HG02798 (cell line): ENCODE data around the gene ARMC9.
"Not testable (repeated sequence)": the region's sequence is repeated elsewhere in the genome, so short reads cannot be mapped to it uniquely, and the experiment has no call there.

Source experiments
- ATAC-seq: cut with Tn5 transposase; IDR thresholded peaks from one replicate; pipeline ENCODE4 v1.9.1; 2021; ENCODE audit warnings: mild to moderate bottlenecking; ENCODE audit not compliant: unreplicated experiment, poor library complexity

Gene ARMC9

DNA sequence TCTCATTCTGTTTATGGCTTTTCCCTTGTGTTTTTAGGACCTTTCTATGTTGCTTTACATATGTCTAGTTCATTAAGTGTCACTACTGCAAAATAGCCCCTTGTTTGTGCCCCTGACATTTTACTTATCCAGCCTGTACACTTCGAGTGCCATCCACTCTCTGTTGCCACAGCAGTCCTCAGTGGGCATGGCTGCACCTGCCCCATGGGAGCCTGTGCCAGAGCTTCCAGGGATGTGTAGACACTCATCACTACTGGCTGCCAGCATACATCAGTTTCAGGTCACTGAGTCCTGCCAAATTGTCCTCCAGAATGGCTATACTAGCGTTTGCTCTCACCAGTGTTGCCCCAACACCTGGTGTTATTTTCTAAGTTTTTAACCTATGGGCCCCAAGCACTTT, 80.4 kb downstream of the ARMC9 start:
- no peak for ATAC-seq

DNA sequence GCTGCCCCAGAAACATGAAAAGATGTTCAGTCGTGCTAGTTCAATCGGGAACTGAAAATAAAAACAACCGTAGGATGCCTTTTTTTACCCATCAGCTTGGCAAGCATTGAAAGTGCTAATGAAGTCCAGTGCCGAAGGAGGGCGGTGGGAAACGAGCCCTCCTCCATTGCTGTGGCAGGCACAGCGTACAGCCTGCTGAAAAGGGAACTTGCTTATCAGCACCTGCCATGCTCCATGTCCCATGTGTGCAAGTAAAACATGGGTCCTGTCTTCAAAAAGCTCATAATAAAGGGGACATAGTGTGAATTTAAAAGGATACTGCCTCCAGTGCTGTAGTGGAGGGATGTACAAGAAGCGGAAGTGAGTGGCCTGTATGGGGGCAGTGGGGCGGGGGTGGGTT, 82.4 kb downstream of the ARMC9 start:
- ATAC-seq, result no peak

DNA sequence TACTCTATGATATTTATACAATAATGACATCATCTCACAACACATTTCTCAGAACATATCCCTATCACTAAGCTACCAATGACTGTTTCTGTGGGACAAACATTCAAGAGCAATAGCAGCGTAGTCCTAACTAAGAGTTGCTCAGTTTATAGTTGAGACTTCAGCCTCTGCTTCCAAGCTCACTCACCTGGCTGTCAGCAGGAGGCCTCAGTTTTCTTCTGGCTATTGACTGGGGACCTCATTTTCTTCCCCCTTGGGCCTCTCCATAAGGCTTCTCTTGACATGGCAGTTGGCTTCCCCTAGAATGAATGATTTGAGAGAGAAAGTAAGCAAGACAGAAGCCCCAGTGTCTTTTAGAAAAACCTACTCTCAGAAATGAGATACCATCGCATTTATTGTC, 85.9 kb downstream of the ARMC9 start:
- no peak for ATAC-seq

GRCh38 chr2:231286964-231287363, 88.5 kb downstream of the ARMC9 start:
- ATAC-seq, result no peak

- no peak for ATAC-seq
Observed at GRCh38 chr2:231287696-231288095, 89.3 kb downstream of the ARMC9 start.

DNA sequence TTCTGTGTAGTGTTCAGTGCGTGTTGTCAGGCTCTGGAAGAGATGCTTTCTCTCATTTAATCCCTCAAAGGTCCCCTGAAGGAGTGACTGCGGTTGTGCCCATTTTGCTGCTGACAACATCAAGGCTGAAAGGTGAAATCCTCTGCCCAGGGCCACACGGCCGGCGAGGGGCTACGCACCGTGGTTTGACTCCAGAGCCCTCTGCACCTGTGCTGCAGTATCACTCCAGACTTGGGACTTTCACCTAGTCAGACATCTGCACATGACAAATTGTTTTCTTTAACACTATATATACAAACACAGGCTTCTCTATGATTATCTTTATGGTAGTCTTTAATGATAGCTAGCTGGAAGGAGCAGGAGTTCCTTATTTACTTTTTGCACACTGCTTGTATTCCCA, 90.2 kb downstream of the ARMC9 start:
- ATAC-seq, result no peak

DNA sequence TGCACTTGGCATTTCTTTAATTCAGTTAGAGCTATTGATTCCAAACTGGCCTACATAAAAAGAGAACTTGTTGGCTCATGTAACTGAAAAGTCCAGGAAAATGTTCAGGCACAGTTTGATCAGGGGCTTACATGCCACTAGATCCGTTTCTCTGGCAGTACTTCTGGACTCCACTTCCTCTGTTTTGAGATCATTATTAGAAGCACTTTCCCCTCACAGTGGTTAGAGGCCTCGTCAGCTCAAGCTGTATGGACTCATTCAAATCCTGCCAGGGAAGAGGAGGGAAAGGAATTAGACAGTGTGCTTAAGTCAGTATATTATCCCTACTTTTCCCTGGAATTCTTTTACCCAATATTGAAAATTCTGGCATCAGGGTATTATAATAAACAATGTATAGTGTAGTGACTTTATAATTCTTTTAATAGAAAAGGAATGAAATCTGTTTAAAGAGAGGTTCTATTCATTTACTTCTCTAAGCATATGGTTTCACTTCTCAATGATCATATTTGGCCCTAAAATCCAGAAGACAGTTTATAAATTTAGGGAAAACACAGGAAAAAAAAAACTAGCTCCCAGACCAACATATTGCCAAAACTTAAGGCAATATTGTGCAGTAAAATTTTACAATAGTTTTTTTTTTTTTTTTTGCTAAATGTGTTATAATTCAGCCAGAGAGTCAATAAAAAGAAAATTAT, 92.0 kb downstream of the ARMC9 start:
- no peak for ATAC-seq

DNA sequence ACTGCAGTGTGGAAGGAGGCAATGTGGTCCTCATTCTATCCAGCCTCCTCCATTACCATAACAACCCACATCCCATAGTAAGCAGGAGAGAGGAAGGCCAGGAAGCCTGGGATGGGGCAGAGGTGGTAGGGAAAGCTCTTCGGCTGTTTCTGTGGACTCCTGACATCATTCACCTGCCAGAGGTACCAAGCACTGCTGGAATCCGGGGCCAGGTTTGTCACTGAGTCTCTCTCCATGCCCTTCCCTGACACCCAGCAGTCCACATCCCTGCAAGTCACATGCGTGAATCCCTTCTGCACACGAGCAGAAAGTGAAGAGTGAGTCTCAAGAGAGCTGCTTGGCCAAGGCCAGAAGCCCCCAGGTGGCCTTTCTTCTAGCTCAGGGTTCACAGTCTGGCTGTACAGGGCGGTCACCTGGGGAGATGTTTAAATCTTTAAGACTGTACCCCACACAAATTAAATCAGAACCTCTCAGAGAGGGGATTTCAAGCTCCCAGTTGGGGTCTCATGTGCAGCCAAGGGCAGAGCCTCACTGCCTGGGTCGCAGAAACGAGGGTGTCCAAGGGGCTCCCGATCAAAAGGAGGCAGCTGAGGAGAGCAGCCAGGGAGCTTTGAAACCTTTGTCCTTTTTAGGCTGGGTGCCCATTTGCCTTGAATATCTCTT, 94.2 kb downstream of the ARMC9 start:
- no peak for ATAC-seq

GRCh38 chr2:231293163-231293562, 94.7 kb downstream of the ARMC9 start:
- no peak for ATAC-seq

DNA sequence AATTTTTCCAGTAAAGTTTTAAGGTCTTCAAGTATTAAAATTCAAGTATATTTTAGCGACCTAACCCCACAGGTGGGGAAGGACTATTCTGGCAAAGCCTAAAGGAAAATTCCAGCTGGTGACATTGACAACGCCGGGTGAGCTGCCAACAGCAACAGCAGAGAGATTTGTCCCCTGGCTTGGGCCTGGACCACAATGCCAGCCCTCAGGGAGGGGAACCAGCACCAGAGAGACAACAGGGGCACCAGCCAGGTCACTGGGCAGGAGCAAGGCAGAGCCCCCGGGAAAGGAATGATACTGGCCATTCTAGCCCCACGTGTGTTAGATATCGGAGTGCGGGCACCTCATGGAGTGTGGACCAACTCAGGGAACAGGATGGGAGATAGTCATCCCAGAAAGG, 95.7 kb downstream of the ARMC9 start:
- no peak for ATAC-seq

GRCh38 chr2:231294571-231295362, 96.3 kb downstream of the ARMC9 start:
- ATAC-seq, result peak; percentile 16

DNA sequence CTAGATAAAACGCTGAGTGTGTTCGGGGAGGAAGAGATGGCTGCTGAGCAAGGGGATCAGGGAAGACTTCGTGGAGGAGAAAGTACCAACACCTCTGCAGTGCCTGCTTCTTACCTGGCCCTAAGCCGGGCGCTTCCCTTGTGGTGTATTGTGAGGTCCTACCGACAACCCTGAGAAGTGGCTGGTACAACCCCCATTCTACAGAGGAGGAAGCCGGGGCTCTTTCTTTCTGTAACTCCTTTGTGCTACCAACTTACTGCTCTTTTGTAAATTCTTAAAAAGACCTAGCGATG, 96.9 kb downstream of the ARMC9 start:
- ATAC-seq, result peak; percentile 26

DNA sequence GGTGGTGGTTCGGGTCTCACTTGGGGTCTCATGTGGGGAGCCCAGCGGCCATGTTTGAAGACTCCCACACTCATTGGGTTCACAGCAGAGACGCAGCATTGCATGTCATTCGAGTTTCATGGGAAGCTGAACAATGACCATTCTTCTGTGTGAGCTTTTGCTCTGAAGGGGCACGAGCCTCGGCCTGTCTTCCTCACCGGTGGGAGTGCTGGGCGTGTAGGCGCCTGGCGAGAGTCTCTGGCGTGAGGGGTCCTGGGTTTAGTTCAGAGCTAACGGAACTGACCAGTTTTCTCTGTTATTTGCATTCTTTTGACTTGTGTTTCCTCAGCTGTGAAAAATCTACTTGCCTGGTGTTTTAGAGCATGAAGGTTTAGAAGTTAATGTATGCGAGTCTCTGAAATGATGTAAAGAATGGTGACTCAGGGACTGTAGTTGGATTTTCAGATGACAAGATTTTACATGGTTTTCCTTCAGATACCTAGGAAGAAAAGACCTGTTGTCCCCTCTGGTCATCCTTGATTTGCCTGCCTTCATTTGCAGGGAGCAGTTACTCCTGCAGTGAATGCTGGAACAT, 98.1 kb downstream of the ARMC9 start:
- ATAC-seq, result no peak

GRCh38 chr2:231297108-231297908, 98.9 kb downstream of the ARMC9 start:
- peak; percentile 61 for ATAC-seq

DNA sequence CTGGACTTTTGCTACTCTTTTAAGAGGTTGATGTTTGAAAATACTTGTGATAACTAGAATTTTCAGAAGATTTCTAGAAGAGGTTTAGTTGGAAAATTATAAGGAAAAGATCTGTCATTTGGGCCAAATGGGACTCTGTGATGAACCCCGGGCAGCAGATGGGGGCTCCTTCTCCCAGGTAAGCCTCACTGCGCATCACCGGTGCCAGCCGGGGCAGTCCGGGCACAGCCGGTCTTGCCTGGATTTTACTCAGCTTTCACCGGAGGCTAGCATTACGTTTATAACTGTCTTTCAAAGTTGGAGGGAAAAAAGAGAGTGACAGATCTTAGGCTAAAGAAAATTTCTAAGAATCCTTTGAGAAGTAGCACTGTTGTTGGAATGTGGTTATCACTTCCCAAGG, 99.7 kb downstream of the ARMC9 start:
- no peak for ATAC-seq

- no peak for ATAC-seq
Observed at GRCh38 chr2:231299267-231299666, 100.8 kb downstream of the ARMC9 start.

- ATAC-seq, result no peak
Observed at GRCh38 chr2:231300020-231300721, 101.7 kb downstream of the ARMC9 start.

- ATAC-seq, result no peak
Observed at GRCh38 chr2:231300722-231301076, 102.3 kb downstream of the ARMC9 start.

GRCh38 chr2:231304259-231304658, 105.8 kb downstream of the ARMC9 start:
- not testable (repeated sequence) for ATAC-seq

DNA sequence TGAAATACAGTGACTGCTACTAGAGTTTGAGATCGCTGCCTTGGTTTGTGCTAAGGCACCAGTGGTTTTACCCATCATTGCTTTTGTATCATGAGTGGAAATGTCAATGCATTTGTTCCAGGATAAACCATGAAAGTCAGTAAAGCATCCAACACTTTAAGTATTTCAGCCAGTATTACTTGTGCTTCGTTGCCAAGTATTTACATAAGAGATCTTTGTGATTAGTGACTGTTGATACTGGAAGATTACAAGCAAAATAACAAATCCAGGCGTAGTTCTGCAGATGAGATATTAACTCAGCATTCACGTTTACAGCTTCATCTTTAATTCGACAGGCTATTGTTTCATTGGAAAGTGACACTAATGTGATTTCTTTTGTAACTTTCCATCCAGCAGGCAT, 106.8 kb downstream of the ARMC9 start:
- ATAC-seq, result no peak
